Activated CD4-positive, CD25-positive, alpha-beta regulatory T cell treated with anti-CD3 and anti-CD28 coated beads, Interleukin-2, amount 50 U/mL, for 16 hours (primary cell): ENCODE data around the gene SLC35F6.

Source experiments
- DNase-seq: peaks from one replicate; pipeline ENCODE4 v3.0.0-alpha.2; 2020; ENCODE audit warnings: low read depth, low spot score

Gene SLC35F6

GRCh38 chr2:26820932-26821331 is 56.8 kb downstream of the SLC35F6 start:
- no peak for DNase-seq

- DNase-seq, result no peak
These were observed 58.8 kb downstream of the SLC35F6 start for GRCh38 chr2:26822877-26823276.
